Airway epithelial cell (primary cell): ENCODE measurements around the gene DYNC2I2. TPM values are rescaled to one million over a fixed set of nuclear protein-coding genes. Genes with fewer than 3 reads are reported as not detected.

ENCODE experiments used
- total RNA-seq: library from RNA; depleted of rRNA; stranded (reverse); fragments of >200 nt; gene quantifications from 2 replicates; pipeline ENCODE4 v1.2.3, GENCODE V29; 2015

Gene DYNC2I2
- 103 and 105 TPM in 2 replicates for total RNA-seq

GRCh38 chr9:128656416-128657343 lies at the start of gene DYNC2I2:
TSS of gene DYNC2I2 (minus strand) at chr9:128656847. CDS start at chr9:128656726, 121 bp downstream.

GRCh38 chr9:128702445-128702948 lies 45.9 kb upstream of the DYNC2I2 start, which contains the start of gene PKN3:
TSS of gene PKN3 (plus strand) at chr9:128702503. CDS start at chr9:128702916, 413 bp downstream.

GRCh38 chr9:128688501-128689292 lies 32.0 kb upstream of the DYNC2I2 start, which contains the start of gene SET:
TSS of gene SET (plus strand) at chr9:128689222. CDS start at chr9:128689583, 361 bp downstream.

Other genes starting within 250 kb of the DYNC2I2 start
- gene CERCAM, start 236.0 kb downstream of the DYNC2I2 start, total RNA-seq = 57.5 and 64.2 TPM in 2 replicates
- 31.4 and 34.7 TPM in 2 replicates for gene ODF2, start 200.8 kb downstream of the DYNC2I2 start, total RNA-seq
- 25.5 and 28.4 TPM in 2 replicates for gene GLE1, start 152.1 kb downstream of the DYNC2I2 start, total RNA-seq
- gene SPTAN1, start 104.3 kb downstream of the DYNC2I2 start, total RNA-seq = 147 and 175 TPM in 2 replicates
- 311 and 341 TPM in 2 replicates for gene SET, start 32.4 kb upstream of the DYNC2I2 start, total RNA-seq
- gene PKN3, start 45.7 kb upstream of the DYNC2I2 start, total RNA-seq = 5.8 and 6.3 TPM in 2 replicates
- gene ZDHHC12, start 67.3 kb upstream of the DYNC2I2 start, total RNA-seq = 143 and 144 TPM in 2 replicates
- gene ZER1, start 115.1 kb upstream of the DYNC2I2 start, total RNA-seq = 22.3 and 30.7 TPM in 2 replicates
- 16.9 and 18.1 TPM in 2 replicates for gene TBC1D13, start 130.4 kb upstream of the DYNC2I2 start, total RNA-seq
- 48.5 and 53.8 TPM in 2 replicates for gene ENDOG, start 161.7 kb upstream of the DYNC2I2 start, total RNA-seq
- 31.3 and 31.5 TPM in 2 replicates for gene SPOUT1, start 172.9 kb upstream of the DYNC2I2 start, total RNA-seq
- gene KYAT1, start 225.1 kb upstream of the DYNC2I2 start, total RNA-seq = 14.4 and 19.9 TPM in 2 replicates
- gene LRRC8A, start 225.3 kb upstream of the DYNC2I2 start, total RNA-seq = 249 and 268 TPM in 2 replicates